Peyer's patch (tissue), 4 donors: Measurements from ENCODE around the gene LRRC40.

Source experiments
- POLR2A ChIP-seq, 2 donors: fragments of 450-650 bp; IDR thresholded peaks; one replicate each; pipeline ENCODE4 v1.5.1; 2017; ENCODE audit warnings: antibody characterized with exemption in 2 of 2, mild to moderate bottlenecking in 2 of 2, moderate library complexity in 2 of 2
- TF ChIP-seq, protein P1 (sequence below), 6 experiments: fragments of 450-650 bp in 4 of 6; fragments of 200-600 bp in 2 of 6; sonication (generic) in 1 of 6; IDR thresholded peaks; one replicate each; pipeline ENCODE4 v1.5.1; 2017 to 2019; ENCODE audit warnings: antibody characterized with exemption in 6 of 6, mild to moderate bottlenecking in 3 of 6, moderate library complexity in 1 of 6

DNA sequence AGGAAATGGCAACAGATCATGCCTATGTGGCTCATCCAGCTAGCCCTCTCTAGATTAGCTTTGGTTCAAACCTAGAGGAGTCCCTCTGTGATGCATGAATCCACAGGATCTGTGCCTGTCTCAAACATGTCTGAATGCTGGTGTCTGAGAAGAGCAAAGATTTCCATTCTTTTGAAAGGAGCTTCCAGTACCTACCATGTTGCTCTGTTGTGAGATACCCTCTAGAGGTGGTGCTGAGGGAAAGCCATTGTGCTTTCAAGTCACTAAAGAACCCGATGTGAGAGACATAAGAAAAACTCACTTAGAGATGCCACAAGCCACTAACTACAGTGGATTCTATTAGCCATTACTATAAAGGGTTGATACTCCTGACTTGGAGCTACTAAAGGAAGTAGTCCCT is 103.6 kb downstream of the LRRC40 start:
- TF ChIP-seq, protein P1, sequence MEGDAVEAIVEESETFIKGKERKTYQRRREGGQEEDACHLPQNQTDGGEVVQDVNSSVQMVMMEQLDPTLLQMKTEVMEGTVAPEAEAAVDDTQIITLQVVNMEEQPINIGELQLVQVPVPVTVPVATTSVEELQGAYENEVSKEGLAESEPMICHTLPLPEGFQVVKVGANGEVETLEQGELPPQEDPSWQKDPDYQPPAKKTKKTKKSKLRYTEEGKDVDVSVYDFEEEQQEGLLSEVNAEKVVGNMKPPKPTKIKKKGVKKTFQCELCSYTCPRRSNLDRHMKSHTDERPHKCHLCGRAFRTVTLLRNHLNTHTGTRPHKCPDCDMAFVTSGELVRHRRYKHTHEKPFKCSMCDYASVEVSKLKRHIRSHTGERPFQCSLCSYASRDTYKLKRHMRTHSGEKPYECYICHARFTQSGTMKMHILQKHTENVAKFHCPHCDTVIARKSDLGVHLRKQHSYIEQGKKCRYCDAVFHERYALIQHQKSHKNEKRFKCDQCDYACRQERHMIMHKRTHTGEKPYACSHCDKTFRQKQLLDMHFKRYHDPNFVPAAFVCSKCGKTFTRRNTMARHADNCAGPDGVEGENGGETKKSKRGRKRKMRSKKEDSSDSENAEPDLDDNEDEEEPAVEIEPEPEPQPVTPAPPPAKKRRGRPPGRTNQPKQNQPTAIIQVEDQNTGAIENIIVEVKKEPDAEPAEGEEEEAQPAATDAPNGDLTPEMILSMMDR (IDR thresholded peaks at IDR 0.05): no peak
- no peak for TF ChIP-seq POLR2A (IDR thresholded peaks at IDR 0.05)
